ENCODE measurements around the gene ARMH1.

ARMH1 gene

GRCh38 chr1:44674113-44675000 is at the start of gene ARMH1, which contains the start of gene TMEM53:
Gene ARMH1 (plus strand): TSS chr1:44674714. CDS start chr1:44689698, 14,984 bp downstream.
Gene TMEM53 (minus strand): TSS chr1:44674481. CDS start chr1:44674391, 90 bp downstream.
- peak; percentile 92 to 96 for DNase-seq

GRCh38 chr1:44625348-44625747 is 49.2 kb upstream of the ARMH1 start:
- no peak for DNase-seq

GRCh38 chr1:44628962-44629756 is 45.4 kb upstream of the ARMH1 start:
- DNase-seq, result no peak

GRCh38 chr1:44630116-44630515 is 44.4 kb upstream of the ARMH1 start:
- no peak for DNase-seq

- DNase-seq, result no peak
These were observed 43.2 kb upstream of the ARMH1 start for GRCh38 chr1:44631333-44631646.

DNA sequence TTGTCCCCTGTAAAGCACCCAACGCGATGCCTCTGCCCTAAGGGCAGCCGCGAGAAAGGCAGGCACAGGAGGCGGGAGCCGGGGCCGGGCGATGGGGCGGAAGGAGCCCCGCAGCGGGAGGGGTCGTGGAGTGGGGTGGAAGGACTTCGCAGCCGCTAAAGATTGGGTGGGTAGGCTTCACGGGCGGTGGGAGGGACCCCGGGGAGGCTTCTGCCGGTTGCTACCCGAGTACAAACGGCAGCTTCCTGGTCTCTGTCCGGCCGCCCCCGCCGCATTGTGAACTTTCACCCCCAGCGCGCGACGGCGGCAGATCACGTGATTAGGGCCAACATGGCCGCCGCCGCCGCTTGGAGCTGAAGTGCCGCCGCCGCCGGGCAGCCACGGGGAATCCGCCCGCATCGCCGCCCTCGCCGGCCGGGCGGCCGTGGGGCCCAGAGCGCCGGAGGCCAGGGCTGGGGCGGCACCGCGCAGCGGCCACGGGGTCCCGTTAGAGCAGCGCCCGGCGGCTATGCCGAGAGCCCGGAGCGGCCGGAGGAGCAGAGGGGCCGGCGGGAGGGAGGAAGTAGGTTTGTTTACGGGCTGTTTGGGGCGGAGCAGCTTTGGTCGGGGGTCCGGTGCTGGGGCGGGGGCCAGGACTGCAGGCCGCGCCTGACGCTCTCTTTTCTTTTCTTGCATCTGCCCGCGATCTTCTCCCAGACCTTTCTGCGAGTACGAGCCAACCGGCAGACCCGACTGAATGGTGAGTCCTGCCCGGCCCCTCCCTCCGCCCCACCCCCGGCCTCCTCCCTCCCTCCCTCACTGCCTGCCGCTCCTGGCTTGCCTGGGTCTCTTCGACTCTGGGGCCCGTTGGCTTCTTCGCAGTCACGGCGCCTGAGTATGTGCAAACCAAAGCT is 42.6 kb upstream of the ARMH1 start:
- DNase-seq, result peak; percentile 76 to 80

- peak in 1 of 2 experiments; percentile 57 for DNase-seq
These were observed 41.9 kb upstream of the ARMH1 start for GRCh38 chr1:44632598-44632997.

DNA sequence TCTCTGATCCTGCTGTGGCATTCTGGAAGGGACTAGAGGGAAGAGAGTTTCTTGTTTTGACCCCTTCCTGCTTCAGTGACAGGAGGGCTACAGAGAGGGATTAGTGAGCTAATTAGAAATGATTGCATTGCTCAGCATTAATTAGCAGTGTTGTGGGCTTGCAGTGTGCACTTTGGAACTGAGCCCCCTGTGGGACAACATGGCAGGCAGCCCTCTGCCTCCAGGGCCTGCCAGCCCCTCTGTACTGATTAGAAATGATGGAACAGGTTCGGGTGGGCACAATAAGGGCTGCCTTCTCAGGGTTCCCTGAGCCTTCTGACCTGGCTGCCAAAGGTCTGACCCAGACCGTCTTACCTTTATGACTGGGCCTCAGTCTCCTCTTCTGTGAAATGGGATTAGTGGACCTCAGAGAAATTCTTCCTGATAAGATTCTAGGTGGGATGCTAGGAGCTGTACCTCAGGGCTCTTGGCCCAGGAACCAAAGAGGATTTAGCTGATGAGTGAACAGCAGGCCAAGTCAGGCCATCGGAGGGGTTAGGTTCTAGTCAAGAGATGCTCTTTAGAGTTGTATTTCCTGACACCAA is 39.8 kb upstream of the ARMH1 start:
- DNase-seq, result no peak

- no peak for DNase-seq
These were observed 39.1 kb upstream of the ARMH1 start for GRCh38 chr1:44635439-44635838.

DNA sequence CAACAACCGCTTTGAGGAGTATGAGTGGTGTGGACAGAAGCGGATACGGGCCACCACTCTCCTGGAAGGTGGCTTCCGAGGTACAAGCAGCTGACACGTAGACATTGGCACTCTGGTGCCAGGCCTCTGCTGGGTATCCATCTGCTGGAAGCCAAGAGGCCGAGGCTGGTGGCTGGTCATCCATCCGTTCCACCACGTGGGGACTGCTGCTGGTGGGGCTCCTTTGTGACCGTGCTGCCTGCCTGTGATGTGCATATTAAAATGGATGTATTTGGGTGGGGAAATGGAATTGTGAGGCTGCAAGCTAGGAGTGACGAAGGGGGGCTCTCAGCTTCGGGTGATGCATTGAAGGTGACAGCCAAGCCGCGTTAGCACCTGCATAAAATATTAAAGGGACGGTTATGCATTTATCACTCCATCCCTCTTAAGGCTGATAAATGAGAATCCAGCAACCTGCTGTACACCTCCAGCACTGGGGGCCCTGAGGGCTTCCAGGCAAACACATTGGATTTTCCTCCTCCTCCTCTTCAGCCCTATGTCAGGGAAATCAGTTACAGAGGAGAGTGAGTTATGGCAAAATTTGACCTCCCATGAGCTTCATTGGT is 38.3 kb upstream of the ARMH1 start:
- DNase-seq, result no peak

GRCh38 chr1:44636688-44637598 is 37.6 kb upstream of the ARMH1 start:
- DNase-seq, result no peak

DNA sequence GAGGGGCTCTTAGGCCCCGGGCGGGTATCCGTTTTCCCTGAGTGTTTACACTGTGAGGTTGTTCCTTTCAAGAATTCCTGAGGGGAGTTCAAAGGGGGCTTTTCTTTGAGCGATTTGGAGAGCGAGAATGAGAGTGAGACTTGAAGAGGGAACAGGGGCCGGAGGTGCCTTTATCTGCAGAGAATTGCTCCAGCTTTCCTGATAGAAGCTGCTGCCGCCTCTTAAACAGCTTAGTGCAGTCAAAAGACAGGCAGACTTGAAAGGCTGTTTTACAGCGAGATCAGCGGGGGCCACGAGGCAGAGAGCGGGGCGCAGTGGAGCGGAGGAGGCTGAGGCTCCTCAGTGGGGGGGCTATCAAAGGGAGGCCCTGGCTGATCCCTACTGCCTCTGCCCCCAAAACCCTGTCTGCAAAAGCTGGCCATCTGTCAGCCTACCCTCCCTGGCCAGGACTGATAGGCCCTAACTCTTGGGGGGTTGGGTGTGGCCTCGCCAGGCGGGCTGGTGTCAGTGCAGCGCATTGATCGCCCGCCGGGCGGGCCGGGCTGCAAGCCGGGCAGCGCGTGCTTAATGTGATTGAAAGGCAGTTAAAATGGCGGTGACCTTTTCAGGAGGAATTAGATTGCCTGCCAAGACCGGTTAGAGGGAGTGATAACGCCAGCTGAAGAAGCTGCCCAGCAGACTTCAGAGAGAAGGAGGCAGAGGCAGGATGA is 36.7 kb upstream of the ARMH1 start:
- no peak for DNase-seq

DNA sequence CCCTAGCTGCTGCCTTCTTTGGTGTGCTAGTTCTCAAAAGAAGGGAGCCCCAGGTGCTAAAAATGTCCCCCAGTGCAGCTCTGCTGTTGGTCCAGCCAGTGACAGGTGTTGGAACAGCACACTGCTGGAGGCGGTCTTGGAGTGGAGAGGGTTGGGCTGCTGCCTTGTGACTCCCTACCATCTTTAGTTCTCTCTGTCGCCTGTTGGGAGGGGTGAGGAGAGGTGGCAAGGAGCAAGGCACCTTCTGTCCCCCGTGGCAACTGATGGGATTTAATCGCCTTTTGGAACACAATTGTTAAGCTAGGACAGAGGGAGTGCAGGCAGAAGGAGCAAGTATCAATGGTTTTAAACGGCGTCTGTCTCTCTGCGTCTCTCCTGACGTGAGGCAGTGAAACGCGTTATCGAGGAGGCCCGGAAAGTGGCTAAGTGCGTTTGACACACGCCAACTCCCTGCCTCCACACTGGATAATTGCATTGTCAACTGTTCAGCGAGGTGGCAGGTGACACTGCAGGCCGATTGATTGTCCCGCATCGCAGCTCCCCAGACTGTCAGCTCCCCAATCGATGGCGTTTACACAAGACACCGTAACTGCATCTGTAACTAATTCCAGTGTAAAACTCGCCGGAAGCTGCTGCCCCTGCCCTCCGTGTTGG is 34.2 kb upstream of the ARMH1 start:
- DNase-seq, result no peak

GRCh38 chr1:44641126-44642102 is 33.1 kb upstream of the ARMH1 start:
- no peak for DNase-seq

GRCh38 chr1:44642255-44642654 is 32.3 kb upstream of the ARMH1 start:
- no peak for DNase-seq

GRCh38 chr1:44642925-44643324 is 31.6 kb upstream of the ARMH1 start:
- no peak for DNase-seq

DNA sequence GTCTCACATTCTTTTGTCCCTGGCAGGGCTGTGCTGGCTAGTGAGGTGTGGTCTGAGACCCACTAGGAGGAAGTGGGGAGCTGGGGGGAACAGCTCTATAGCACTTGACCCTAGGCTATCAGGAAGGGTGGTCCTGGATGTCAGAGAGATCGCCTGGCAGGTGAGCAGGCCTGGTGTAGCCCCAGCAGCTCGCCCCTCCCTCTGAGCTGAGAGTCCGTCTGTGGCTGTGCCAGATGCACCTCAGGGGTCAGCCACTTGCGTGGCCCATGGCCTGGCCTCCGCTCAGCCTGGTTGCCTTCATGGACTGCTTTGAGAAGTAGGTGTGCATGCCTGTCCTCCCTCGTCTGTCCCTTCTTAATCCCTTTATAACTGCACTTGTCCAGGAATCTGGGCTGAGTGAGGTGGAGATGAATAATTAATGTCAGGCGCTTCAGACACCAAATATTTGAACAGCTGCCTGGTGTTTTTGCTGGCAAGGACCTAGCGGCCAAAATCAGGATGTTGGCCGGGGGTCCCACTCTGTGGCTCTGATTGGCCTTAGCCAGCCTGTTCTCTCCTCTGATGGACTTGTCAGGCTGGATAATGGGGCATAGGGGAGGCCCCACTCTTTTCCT is 30.7 kb upstream of the ARMH1 start:
- no peak for DNase-seq

DNA sequence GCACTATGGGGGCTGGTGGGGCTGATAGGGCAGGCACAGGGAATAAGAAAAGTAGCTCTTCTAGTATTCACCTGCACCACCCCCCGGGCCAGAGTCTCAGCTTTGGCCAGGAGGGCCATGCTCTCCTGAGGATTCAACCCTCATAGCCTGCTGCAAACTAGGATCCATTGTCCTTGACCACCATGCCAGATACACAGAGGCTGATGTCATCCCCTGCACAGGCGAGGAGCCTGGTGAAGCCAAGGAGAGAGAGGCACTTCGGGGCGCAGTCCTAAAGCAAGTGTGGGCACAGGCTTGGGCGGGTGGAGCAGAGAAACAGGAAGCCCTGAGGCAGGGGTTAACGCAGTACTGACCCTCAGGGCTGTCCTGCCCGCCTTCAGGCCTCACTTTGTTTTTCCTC is 29.7 kb upstream of the ARMH1 start:
- no peak for DNase-seq
